ENCODE results near the gene GPX2. TPM values are rescaled to one million over a fixed set of nuclear protein-coding genes. Genes with fewer than 3 reads are reported as not detected.
"Not testable (repeated sequence)": the region's sequence is repeated elsewhere in the genome, so short reads cannot be mapped to it uniquely, and the experiment has no call there.

GPX2 gene
- total RNA-seq, 1 donor from 2014 or later = not detected

DNA sequence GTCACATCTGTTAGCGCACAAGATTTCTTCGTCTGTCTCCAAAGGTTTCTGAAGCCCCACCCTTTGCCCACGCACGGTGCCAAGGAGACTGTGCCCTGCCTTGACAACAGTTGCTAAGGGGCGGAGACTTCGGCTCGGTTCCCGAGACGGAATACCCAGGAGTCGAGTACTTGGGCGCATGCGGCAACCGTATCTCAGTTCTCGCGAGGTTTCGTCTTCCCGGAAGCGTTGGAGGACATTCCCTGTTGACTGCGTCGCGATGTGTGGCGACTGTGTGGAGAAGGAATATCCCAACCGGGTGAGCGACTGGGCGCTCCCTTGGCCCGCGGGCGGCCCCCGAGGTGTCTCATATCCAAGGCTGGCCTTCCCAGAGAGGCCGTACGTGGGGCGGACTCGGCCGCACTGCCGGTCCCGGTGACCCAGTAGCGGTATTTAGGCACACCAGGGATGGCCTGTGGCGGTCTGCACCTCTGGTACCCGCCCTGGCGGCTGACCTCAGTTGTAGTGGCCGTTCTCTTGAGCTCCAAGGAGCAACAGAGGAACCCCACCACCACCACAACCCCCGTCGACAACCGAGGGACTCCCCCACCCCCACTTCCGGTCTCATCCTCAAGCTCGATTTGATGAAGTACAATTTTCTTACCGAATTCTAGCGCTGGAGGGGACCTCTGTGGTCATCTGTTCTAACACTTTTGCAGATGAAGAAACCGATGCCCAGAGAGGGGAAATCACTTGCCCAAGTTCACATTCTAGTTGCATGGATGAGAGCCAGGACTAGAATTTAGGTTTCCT is 28.1 kb downstream of the GPX2 start, which contains the start of gene CHURC1:
CHURC1 (plus strand) TSS at position 219 of the 792 bp plus-strand sequence; CDS start at position 260, 41 bp downstream.
- FAIRE-seq (peak; percentile 83), DNase-seq (ENCODE audit: low read depth) (peak; percentile 92)
- TF ChIP-seq, protein P1, sequence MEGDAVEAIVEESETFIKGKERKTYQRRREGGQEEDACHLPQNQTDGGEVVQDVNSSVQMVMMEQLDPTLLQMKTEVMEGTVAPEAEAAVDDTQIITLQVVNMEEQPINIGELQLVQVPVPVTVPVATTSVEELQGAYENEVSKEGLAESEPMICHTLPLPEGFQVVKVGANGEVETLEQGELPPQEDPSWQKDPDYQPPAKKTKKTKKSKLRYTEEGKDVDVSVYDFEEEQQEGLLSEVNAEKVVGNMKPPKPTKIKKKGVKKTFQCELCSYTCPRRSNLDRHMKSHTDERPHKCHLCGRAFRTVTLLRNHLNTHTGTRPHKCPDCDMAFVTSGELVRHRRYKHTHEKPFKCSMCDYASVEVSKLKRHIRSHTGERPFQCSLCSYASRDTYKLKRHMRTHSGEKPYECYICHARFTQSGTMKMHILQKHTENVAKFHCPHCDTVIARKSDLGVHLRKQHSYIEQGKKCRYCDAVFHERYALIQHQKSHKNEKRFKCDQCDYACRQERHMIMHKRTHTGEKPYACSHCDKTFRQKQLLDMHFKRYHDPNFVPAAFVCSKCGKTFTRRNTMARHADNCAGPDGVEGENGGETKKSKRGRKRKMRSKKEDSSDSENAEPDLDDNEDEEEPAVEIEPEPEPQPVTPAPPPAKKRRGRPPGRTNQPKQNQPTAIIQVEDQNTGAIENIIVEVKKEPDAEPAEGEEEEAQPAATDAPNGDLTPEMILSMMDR (IDR thresholded peaks at IDR 0.05; ENCODE audit: insufficient read depth, low read depth, low read length) = no peak
- no peak for TF ChIP-seq EZH2 (IDR thresholded peaks at IDR 0.05; ENCODE audit: insufficient read depth, low read length)
- peaks cover 10% of the 10 kb centered on the region for H3K27me3 ChIP-seq (ENCODE audit: insufficient read depth, low read length)
- Mint-ChIP-seq H3K27me3 (ENCODE audit: low read depth, unreplicated experiment) (no peaks in the 10 kb centered on the region), H3K9me3 (ENCODE audit: unreplicated experiment) (no peaks in the 10 kb centered on the region), H3K4me1 (ENCODE audit: low read depth, unreplicated experiment) (peaks cover 19% of the 10 kb centered on the region), H3K36me3 (ENCODE audit: low read depth, unreplicated experiment) (peaks cover 2% of the 10 kb centered on the region), H3K27ac (ENCODE audit: unreplicated experiment) (peak within 1 kb of the TSS; percentile 83), H3K4me3 (ENCODE audit: unreplicated experiment) (peak within 1 kb of the TSS; percentile 83)
- peak within 1 kb of the TSS; percentile 98 for H3K27ac ChIP-seq (ENCODE audit: low read depth, low read length)
- peak within 1 kb of the TSS; percentile 95 for H3K4me3 ChIP-seq (ENCODE audit: insufficient read depth, low read depth, low read length)
- peaks cover 41% of the 10 kb centered on the region for H3K79me2 ChIP-seq (ENCODE audit: insufficient read depth, low read length)
- peaks cover 18% of the 10 kb centered on the region for H4K20me1 ChIP-seq (ENCODE audit: insufficient read depth, low read length)
- H3K36me3 ChIP-seq (ENCODE audit: insufficient read depth, low read length) = no peaks in the 10 kb centered on the region
- peaks cover 18% of the 10 kb centered on the region for H3K4me1 ChIP-seq (ENCODE audit: insufficient read depth, low read length)
- H3K9ac ChIP-seq (ENCODE audit: low read length) = peak within 1 kb of the TSS; percentile 99
- peak within 1 kb of the TSS; percentile 91 for H3K4me2 ChIP-seq (ENCODE audit: low read length)
- no peaks in the 10 kb centered on the region for H3K9me3 ChIP-seq (ENCODE audit: insufficient read depth, low read depth, low read length)
- peak within 1 kb of the TSS; percentile 72 for H2AFZ ChIP-seq (ENCODE audit: low read depth, low read length)

DNA sequence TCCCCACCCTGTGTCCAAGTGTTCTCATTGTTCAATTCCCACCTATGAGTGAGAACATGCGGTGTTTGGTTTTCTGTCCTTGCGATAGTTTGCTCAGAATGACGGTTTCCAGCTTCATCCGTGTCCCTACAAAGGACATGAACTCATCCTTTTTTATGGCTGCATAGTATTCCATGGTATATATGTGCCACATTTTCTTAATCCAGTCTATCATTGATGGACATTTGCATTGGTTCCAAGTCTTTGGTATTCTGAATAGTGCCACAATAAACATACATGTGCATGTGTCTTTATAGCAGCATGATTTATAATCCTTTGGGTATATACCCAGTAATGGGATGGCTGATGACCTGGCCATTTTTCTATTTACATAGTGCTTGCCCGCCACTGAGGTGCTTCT is 29.1 kb downstream of the GPX2 start:
- H3K36me3 Mint-ChIP-seq (ENCODE audit: low read depth, unreplicated experiment); DNase-seq (ENCODE audit: low read depth); H3K9me3 ChIP-seq (ENCODE audit: insufficient read depth, low read depth, low read length); H3K36me3 ChIP-seq (ENCODE audit: insufficient read depth, low read length); FAIRE-seq; H3K27ac ChIP-seq (ENCODE audit: low read depth, low read length); H3K27me3 Mint-ChIP-seq (ENCODE audit: low read depth, unreplicated experiment); H3K9me3 Mint-ChIP-seq (ENCODE audit: unreplicated experiment); H2AFZ ChIP-seq (ENCODE audit: low read depth, low read length); H3K9ac ChIP-seq (ENCODE audit: low read length): not testable (repeated sequence)
- Histone ChIP-seq H3K4me1 (ENCODE audit: insufficient read depth, low read length) (peaks cover 18% of the 10 kb centered on the region), H3K4me3 (ENCODE audit: insufficient read depth, low read depth, low read length) (peak overlapping the region; percentile 95), H3K27me3 (ENCODE audit: insufficient read depth, low read length) (peaks cover 13% of the 10 kb centered on the region), H3K79me2 (ENCODE audit: insufficient read depth, low read length) (peaks cover 38% of the 10 kb centered on the region), H3K4me2 (ENCODE audit: low read length) (peak overlapping the region; percentile 91), H4K20me1 (ENCODE audit: insufficient read depth, low read length) (peaks cover 15% of the 10 kb centered on the region)
- H3K4me3 Mint-ChIP-seq (ENCODE audit: unreplicated experiment) = peak overlapping the region; percentile 83
- H3K27ac Mint-ChIP-seq (ENCODE audit: unreplicated experiment) = peak overlapping the region; percentile 83
- H3K4me1 Mint-ChIP-seq (ENCODE audit: low read depth, unreplicated experiment) = peaks cover 15% of the 10 kb centered on the region

DNA sequence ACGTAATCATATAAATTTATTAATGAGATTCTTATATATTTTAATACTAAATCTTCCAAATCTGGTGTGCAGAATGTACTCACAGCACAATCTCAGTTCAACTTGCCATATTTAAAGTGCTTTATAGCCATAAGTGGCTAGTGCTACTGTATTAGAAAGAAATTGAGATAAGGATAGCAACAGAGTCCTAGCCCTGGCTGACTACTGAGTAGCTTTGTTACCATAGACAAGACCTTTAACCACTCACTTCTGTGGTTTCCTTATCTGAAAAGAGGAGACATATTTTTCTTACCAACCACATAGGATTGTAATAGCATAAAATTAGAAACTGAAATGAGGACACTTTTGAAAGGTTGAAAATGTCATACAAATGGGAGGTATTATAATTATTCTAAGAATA is 30.3 kb downstream of the GPX2 start:
- Histone ChIP-seq H3K27me3 (ENCODE audit: insufficient read depth, low read length) (peaks cover 13% of the 10 kb centered on the region), H3K4me1 (ENCODE audit: insufficient read depth, low read length) (peaks cover 18% of the 10 kb centered on the region), H3K27ac (ENCODE audit: low read depth, low read length) (no peak overlapping the region), H4K20me1 (ENCODE audit: insufficient read depth, low read length) (peaks cover 11% of the 10 kb centered on the region), H3K9me3 (ENCODE audit: insufficient read depth, low read depth, low read length) (no peaks in the 10 kb centered on the region), H3K79me2 (ENCODE audit: insufficient read depth, low read length) (peaks cover 26% of the 10 kb centered on the region), H3K9ac (ENCODE audit: low read length) (no peak overlapping the region), H2AFZ (ENCODE audit: low read depth, low read length) (no peak overlapping the region), H3K4me2 (ENCODE audit: low read length) (no peak overlapping the region), H3K36me3 (ENCODE audit: insufficient read depth, low read length) (no peaks in the 10 kb centered on the region), H3K4me3 (ENCODE audit: insufficient read depth, low read depth, low read length) (no peak overlapping the region)
- Mint-ChIP-seq H3K4me3 (ENCODE audit: unreplicated experiment) (no peak overlapping the region), H3K27me3 (ENCODE audit: low read depth, unreplicated experiment) (no peaks in the 10 kb centered on the region), H3K4me1 (ENCODE audit: low read depth, unreplicated experiment) (peaks cover 6% of the 10 kb centered on the region), H3K9me3 (ENCODE audit: unreplicated experiment) (no peaks in the 10 kb centered on the region), H3K36me3 (ENCODE audit: low read depth, unreplicated experiment) (peaks cover 2% of the 10 kb centered on the region), H3K27ac (ENCODE audit: unreplicated experiment) (no peak overlapping the region)
- DNase-seq (ENCODE audit: low read depth) = peak; percentile 46
- no peak for FAIRE-seq
- TF ChIP-seq EZH2 (IDR thresholded peaks at IDR 0.05; ENCODE audit: insufficient read depth, low read length) = no peak
- TF ChIP-seq, protein P1 (IDR thresholded peaks at IDR 0.05; ENCODE audit: insufficient read depth, low read depth, low read length) = no peak
